IgD-negative memory B cell (primary cell): ENCODE measurements around the gene MKI67. TPM values are rescaled to one million over a fixed set of nuclear protein-coding genes. Genes with fewer than 3 reads are reported as not detected.

Source experiments
- H3K27ac Mint-ChIP-seq, 3 donors: one replicate each; pipeline ENCODE4 v1.8.0; 2020 to 2022; ENCODE audit warnings: mild to moderate bottlenecking in 3 of 3, mixed read lengths in 3 of 3, moderate library complexity in 1 of 3
- H3K27me3 Mint-ChIP-seq: one replicate; pipeline ENCODE4 v1.8.0; 2021; ENCODE audit warnings: mixed read lengths
- H3K36me3 Mint-ChIP-seq: one replicate; pipeline ENCODE4 v1.8.0; 2020; ENCODE audit warnings: mild to moderate bottlenecking, mixed read lengths
- H3K4me1 Mint-ChIP-seq, 3 donors: one replicate each; pipeline ENCODE4 v1.8.0; 2020 to 2022; ENCODE audit warnings: mixed read lengths in 3 of 3, mild to moderate bottlenecking in 1 of 3
- H3K4me3 Mint-ChIP-seq, 4 donors: one replicate each; pipeline ENCODE4 v1.8.0; 2020 to 2022; ENCODE audit warnings: mild to moderate bottlenecking in 4 of 4, mixed read lengths in 4 of 4, moderate library complexity in 3 of 4
- H3K9me3 Mint-ChIP-seq, 3 donors: one replicate each; pipeline ENCODE4 v1.8.0; 2020 to 2021; ENCODE audit warnings: mixed read lengths in 3 of 3, mild to moderate bottlenecking in 1 of 3
- polyA plus RNA-seq: library from polyadenylated mRNA; unstranded; fragments of 300-500 nt; fragmentation: Illumina TruSeq; gene quantifications from one replicate; pipeline ENCODE4 v1.2.3, GENCODE V29; 2021

Gene MKI67
- polyA plus RNA-seq, 1 donor from 2014 or later, result 0.59 TPM

DNA sequence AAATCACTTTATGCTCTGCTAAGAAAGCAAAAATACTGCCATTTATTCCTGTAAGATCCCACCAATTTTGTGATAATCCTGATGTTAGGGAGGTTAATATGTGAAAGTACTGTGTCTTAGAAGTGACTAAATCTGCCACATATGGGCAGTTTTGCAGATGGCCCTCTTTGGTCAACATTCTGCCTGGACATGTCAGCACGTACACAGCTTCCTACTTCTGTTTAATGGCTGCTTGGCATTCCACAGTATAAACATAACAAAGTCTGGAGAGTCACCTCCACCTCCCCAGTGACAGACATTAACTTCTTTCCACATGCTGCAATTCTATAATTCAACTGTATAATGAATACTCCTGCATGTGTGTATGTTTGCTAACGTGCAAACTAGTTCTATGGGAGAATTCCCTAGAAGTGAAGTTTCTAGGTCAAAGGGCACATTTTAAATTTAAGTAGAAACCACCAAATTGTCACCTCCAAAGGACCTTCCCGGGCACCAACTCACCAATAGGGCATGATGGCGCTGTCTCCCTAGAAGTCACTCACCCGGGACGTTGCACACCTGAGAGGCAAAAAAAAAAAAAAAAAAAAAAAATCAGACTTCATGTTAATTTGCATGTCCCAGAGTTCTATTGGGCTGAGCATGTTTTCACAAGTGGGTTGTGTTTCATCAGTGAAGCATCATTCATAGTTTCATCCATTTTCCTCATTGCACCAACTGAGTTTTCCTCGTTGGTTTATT is 38.9 kb downstream of the MKI67 start:
- Mint-ChIP-seq H3K4me3 (no peak overlapping the region), H3K9me3 (no peaks in the 10 kb centered on the region), H3K36me3 (no peaks in the 10 kb centered on the region), H3K27me3 (no peaks in the 10 kb centered on the region), H3K4me1 (peaks cover 0 to 1% (median 0%) of the 10 kb centered on the region in 3 donors), H3K27ac (no peak overlapping the region)

DNA sequence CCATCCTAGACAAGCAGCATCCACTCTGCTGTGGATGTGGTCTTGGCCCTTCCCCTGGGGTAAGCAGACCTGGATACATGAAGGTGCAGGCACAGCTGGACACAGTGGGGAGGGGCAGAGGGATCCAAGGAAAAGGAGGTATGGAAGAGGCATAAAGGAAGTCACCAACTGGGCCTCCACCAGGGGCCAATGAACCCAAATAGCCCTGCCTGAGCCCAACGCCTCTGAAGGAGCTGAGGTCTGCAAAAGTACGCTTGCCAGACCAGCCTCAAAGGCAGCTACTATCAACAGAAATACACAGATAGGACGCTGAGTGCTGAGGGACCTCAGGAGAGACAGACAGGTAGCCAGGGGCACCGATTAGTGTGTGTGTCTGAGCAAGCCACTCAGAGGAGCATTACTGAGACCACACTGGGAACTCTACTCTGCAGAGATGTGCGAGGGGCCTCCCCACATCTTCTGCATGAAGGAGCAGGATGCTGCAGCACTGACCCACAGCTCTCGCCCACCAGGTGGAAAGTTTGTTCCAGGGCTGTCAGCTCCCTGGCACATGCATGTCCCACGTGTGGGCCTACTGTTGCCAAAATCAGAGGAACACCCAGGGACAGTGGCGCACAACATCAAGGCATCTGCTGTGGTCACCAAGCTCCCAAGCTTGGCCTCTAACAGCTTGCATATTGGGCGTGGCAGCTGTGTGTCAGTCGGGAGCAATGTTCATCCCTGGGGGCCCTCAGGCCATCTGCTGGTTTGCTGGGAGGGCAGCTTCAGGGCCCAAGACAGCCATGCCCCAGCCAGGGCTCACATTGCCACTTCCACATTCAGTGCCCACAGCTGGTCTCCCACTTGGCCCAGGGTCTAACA is 40.0 kb downstream of the MKI67 start:
- no peaks in the 10 kb centered on the region for H3K36me3 Mint-ChIP-seq
- H3K4me3 Mint-ChIP-seq, result no peak overlapping the region
- peaks cover 0 to 1% (median 0%) of the 10 kb centered on the region in 3 donors for H3K4me1 Mint-ChIP-seq
- H3K27me3 Mint-ChIP-seq, result no peaks in the 10 kb centered on the region
- H3K9me3 Mint-ChIP-seq, result no peaks in the 10 kb centered on the region
- no peak overlapping the region for H3K27ac Mint-ChIP-seq

DNA sequence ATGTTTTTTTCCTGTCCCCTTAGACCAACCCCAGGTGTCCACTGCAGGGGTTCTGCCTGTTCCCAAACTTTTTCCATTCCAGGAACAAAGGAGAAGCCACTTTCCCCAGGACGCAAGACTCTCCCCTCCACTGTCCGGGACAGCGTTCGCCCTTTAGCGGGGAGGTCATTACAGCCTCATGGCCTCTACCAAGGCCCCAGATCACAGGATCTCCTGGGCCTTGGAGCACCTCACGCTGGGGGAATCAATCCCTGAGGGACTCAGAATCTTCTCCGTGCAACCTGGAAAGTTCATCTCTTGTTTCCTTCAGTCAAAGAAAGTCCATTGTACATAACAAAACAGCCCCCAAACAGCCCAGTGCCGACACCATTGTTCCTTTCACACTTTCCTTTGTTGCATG is 41.2 kb downstream of the MKI67 start:
- Mint-ChIP-seq H3K4me3 (no peak overlapping the region), H3K27me3 (no peaks in the 10 kb centered on the region), H3K27ac (no peak overlapping the region), H3K36me3 (peaks cover 2% of the 10 kb centered on the region), H3K9me3 (no peaks in the 10 kb centered on the region), H3K4me1 (peaks cover 0 to 1% (median 0%) of the 10 kb centered on the region in 3 donors)

DNA sequence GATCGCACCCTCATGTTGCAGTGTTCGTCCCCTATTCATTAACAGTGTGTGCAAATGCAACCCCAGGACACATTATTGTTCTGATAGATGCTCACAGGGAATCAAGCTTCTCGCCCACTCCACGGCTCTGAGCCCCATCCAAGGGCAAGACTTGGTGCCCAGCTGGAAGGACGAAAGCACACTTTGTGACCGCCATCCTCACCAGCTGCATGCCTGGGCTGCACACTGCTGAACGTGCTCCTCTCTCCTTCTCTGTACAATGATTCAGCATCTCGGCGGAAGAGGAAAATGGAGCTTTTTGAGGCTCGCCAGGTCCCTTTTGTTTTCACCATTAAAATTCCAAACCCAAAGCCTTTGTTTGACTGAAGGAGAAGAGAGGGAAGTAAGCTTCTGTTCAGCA is 41.9 kb downstream of the MKI67 start:
- peaks cover 0 to 1% (median 0%) of the 10 kb centered on the region in 3 donors for H3K4me1 Mint-ChIP-seq
- peaks cover 3% of the 10 kb centered on the region for H3K36me3 Mint-ChIP-seq
- no peaks in the 10 kb centered on the region for H3K9me3 Mint-ChIP-seq
- H3K27me3 Mint-ChIP-seq, result no peaks in the 10 kb centered on the region
- no peak overlapping the region for H3K4me3 Mint-ChIP-seq
- no peak overlapping the region for H3K27ac Mint-ChIP-seq

DNA sequence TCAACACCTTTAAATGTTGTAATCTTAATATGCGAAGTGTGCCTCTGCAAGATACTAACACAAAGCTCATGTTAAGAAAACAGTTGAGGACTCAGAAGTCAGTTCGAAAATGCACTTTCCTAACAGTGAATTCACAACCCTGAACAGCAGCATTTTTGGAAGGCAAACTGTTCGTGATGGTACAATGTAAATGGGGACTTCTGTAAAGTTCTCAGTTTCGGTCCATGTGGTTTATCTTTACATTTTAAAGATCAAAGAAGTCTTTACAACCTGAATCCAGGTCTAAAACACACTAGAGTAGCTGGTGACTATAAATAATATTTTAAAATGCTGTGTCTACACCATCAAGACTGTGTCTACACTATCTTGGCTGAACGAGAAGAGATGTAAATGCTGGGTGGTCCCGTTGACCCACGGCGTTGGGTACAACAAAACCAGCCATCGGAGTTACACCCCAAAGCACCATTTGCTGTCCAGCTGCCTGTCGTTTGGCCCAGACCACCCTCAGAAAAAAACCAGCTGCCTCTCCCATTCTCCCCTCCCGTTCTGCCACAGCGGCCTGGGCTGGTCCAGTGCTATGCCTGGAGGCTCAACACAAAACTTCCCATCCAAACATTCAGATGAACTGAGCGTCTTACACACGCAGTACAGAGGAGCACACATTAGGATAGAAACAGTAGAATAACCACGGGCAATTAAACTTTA is 42.9 kb downstream of the MKI67 start:
- no peaks in the 10 kb centered on the region for H3K27me3 Mint-ChIP-seq
- H3K27ac Mint-ChIP-seq, result no peak overlapping the region
- no peaks in the 10 kb centered on the region for H3K9me3 Mint-ChIP-seq
- no peak overlapping the region for H3K4me3 Mint-ChIP-seq
- peaks cover 6% of the 10 kb centered on the region for H3K36me3 Mint-ChIP-seq
- H3K4me1 Mint-ChIP-seq, result peaks cover 0 to 1% (median 0%) of the 10 kb centered on the region in 3 donors

DNA sequence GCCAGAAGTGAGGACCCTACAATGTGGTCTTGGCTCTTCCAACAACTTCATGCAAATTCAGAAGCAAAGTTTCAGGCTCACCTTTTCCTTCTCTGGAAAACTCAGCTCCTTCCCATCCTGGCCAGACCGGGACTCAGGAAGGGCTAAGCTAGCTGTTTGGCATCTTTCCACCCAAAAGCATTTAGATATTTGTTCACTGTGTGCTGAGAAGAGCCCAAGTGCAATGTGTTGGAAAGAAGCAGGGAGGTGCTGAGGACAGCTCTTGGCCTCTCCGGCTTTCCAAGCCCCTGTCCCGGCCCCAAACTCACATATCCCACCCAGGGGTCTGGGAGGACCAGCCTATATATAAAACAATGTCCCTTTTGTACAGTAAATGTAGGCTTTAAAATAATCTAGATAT is 44.5 kb downstream of the MKI67 start:
- H3K27ac Mint-ChIP-seq, result no peak overlapping the region
- no peaks in the 10 kb centered on the region for H3K9me3 Mint-ChIP-seq
- H3K4me3 Mint-ChIP-seq, result no peak overlapping the region
- H3K4me1 Mint-ChIP-seq, result no peaks in the 10 kb centered on the region
- H3K27me3 Mint-ChIP-seq, result no peaks in the 10 kb centered on the region
- peaks cover 6% of the 10 kb centered on the region for H3K36me3 Mint-ChIP-seq

DNA sequence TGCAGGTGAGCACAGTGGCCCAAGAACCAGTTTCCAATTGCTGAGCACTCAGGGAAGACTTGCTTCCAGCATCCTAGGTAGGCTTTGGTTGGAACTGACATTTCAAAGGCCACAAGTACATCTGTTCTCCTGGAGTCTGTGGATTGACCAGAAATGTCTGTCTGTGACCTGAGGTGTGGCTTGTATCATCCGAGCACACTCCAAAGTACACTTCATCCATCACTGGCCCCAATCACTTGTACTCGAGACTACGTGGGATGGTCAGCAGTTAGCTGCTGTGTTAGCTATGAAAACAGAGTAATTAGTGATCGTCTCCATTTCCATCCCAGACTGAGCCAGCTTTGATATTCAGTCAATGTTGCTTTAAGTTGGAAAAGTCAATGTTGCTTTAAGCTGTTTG is 45.0 kb downstream of the MKI67 start:
- Mint-ChIP-seq H3K4me1 (no peaks in the 10 kb centered on the region), H3K4me3 (no peak overlapping the region), H3K27me3 (no peaks in the 10 kb centered on the region), H3K9me3 (no peaks in the 10 kb centered on the region), H3K36me3 (peaks cover 6% of the 10 kb centered on the region), H3K27ac (no peak overlapping the region)

DNA sequence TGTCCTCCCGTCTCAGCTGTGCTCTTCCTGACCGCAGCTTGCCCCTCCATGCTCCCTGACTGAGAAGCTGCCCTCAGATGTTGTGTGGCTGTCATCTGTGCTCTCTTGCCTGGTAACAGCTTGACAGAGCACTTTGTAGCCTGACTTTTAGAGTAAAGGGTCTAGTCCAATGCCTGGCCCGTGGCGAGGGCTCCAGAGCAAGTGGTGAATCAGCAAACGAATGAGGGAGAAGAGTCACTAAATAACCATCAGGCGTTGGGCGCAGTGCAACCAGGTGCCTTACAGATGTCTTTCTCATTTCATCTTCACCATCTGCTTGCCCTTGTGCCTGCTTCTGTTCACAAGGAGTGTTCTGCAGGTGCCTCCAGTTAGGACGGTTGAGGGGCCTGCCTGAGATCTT is 45.6 kb downstream of the MKI67 start:
- Mint-ChIP-seq H3K9me3 (no peaks in the 10 kb centered on the region), H3K36me3 (peaks cover 6% of the 10 kb centered on the region), H3K4me1 (no peaks in the 10 kb centered on the region), H3K4me3 (no peak overlapping the region), H3K27ac (no peak overlapping the region), H3K27me3 (no peaks in the 10 kb centered on the region)

DNA sequence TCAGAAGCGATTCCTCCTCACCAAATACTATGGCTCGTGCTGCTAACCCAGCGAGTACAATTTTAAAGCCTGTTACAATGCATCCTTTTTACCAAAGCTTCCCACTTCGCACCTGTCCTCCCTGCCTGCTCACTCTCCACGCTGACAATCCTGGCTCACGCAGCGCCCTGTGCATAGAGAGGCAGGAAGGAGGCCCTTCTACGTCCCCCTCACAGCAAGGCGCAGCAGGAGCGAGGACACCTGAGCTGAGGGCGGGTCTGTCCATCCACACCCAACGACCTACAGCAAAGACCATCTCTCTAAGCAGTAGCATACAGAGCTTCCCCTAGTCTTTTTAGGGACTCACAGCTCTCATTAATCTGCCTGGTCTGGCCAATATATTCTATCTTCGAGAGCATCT is 46.0 kb downstream of the MKI67 start:
- Mint-ChIP-seq H3K36me3 (peaks cover 6% of the 10 kb centered on the region), H3K4me1 (no peaks in the 10 kb centered on the region), H3K4me3 (no peak overlapping the region), H3K9me3 (no peaks in the 10 kb centered on the region), H3K27me3 (no peaks in the 10 kb centered on the region), H3K27ac (no peak overlapping the region)

DNA sequence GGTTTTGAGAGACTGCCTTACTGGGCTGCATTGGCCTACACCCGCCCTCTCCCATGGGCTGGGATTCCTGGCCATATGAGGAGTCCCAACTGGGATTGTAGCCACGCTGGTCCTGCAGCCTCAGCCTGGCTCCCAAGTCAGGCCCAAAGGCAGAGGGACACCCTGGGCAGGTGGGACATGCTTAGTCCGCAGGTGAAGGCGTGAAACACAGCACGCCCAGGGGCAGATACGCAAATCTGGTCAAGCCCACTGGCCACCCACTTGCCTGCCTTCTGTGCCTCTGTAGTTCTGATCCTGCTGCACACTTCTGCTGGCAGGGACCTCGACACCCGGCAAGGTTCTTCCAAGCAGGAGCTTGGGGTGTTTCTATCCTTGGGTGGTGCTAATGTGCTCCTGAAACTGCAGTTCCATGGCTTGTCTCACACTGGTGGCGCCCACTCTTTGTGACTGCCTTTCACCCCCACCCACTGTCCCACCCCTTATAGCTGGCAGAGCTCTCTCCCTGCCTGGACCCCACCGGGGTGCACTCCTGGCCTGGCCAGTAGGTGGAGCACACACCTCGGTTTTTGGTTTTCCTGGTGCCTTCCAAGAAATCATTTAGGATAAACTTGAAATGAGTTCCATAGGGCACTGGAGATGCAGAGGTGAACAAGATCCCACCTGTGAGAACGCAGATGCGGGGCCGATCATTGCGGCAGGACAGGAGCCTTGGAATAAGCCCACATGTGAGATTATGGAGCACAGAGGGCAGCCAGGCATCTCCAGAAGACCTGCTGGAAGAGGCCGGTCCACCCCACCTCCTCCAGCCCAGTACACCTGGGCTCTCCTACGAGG is 47.9 kb downstream of the MKI67 start:
- Mint-ChIP-seq H3K36me3 (peaks cover 11% of the 10 kb centered on the region), H3K27ac (no peak overlapping the region), H3K4me3 (no peak overlapping the region), H3K27me3 (no peaks in the 10 kb centered on the region), H3K9me3 (no peaks in the 10 kb centered on the region), H3K4me1 (no peaks in the 10 kb centered on the region)

DNA sequence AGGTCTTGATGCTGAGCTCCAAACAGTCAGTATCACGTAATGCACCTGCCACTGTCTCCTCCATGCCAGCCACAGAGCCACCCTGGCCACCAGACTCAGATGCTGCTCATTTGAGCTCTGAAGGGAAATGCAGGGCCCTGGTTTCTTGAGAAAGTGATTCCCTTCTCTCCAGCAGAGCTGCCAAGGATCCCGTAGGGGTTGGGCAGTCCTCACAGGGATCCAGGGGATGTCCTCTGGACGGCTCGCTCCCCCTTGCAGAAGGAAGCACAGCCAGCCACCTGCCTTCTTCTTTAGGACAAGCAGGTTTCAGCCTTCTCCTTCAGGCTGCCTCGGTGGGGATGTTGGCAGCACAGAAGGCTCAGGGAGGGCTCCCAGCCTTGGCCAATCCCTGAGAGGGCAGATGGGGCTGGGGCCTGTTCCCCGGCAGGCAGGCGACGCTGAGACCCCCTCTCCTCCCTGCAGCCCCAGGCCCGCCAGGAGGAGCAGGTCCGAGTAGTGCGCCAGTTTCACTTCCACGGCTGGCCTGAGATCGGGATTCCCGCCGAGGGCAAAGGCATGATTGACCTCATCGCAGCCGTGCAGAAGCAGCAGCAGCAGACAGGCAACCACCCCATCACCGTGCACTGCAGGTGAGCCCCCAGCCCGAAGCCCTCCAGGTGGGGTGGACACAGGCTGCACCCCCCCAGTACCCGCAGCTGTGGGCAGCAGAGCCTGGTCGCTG is 48.9 kb downstream of the MKI67 start:
- Mint-ChIP-seq H3K4me3 (no peak overlapping the region), H3K27me3 (no peaks in the 10 kb centered on the region), H3K9me3 (no peaks in the 10 kb centered on the region), H3K36me3 (peaks cover 11% of the 10 kb centered on the region), H3K4me1 (no peaks in the 10 kb centered on the region), H3K27ac (no peak overlapping the region)

DNA sequence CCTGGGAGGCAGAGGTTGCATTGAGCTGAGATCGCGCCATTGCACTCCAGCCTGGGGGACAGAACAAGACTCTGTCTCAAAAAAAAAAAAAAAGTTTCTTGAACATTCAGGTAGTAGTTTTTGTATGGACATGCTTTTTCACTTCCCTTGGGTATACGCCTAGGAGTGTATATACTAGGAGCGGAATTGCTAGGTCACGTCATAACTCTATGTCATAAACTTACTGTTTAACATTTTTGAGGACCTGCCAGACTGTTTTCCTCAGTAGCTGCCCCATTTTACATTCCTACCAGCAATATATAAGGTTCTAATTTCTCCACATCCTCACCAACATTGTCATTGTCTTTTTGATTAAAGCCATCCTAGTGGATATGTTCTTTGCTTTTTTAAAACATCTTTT is 51.6 kb downstream of the MKI67 start:
- Mint-ChIP-seq H3K9me3 (no peaks in the 10 kb centered on the region), H3K27me3 (no peaks in the 10 kb centered on the region), H3K36me3 (peaks cover 9% of the 10 kb centered on the region), H3K27ac (no peak overlapping the region), H3K4me3 (no peak overlapping the region), H3K4me1 (peaks cover 0 to 1% (median 0%) of the 10 kb centered on the region in 3 donors)

DNA sequence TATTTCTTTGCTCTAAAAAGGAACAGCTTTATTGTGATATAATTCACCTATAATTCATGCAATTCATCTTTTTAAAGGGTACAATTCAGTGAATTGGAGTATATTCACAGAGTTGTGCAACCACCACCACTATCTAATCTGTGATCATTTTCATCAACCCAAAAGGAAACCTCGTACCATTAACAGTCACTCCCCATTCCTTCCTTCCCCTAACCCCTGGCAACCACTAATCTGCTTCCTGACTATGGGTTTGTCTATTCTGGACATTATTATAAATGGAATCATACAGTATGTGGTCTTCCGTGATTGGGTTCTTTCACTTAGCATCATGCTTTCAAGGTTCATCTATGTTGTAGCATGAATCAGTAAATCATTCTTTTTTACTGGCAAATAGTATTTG is 52.3 kb downstream of the MKI67 start:
- Mint-ChIP-seq H3K27ac (peak overlapping the region in 1 of 3 donors; percentile 55), H3K9me3 (no peaks in the 10 kb centered on the region), H3K4me3 (no peak overlapping the region), H3K27me3 (no peaks in the 10 kb centered on the region), H3K36me3 (peaks cover 5% of the 10 kb centered on the region), H3K4me1 (peaks cover 4 to 5% (median 4%) of the 10 kb centered on the region in 3 donors)
